Kidney epithelial cell (primary cell): ENCODE measurements around the gene EXOC6. TPM values are rescaled to one million over a fixed set of nuclear protein-coding genes. Genes with fewer than 3 reads are reported as not detected.

Experiments used
- DNase-seq: peaks from one replicate; pipeline ENCODE4 v3.0.0-alpha.2; 2010; ENCODE audit warnings: low read depth
- H3K27me3 ChIP-seq: 2 replicates; pipeline ENCODE4 v1.6.0; 2011; ENCODE audit warnings: low read length; ENCODE audit not compliant: control insufficient read depth, insufficient read depth
- H3K36me3 ChIP-seq: 2 replicates; pipeline ENCODE4 v1.5.1; 2011; ENCODE audit warnings: low read length; ENCODE audit not compliant: control insufficient read depth, insufficient read depth
- H3K4me3 ChIP-seq: 2 replicates; pipeline ENCODE4 v1.5.1; 2011; ENCODE audit warnings: low read depth, mild to moderate bottlenecking, control low read depth, low read length
- CTCF ChIP-seq: IDR thresholded peaks from 2 replicates; pipeline ENCODE4 v1.5.1; 2011; ENCODE audit warnings: mild to moderate bottlenecking, moderate library complexity, low read length, control low read depth, inconsistent platforms; ENCODE audit not compliant: insufficient read depth, poor library complexity, severe bottlenecking
- total RNA-seq: library from RNA; depleted of rRNA; stranded (reverse); fragments of >200 nt; gene quantifications from 2 replicates; pipeline ENCODE4 v1.2.3, GENCODE V29; 2015

The EXOC6 gene
- total RNA-seq, 1 donor from 2014 or later, result 10.5 TPM

- DNase-seq, result no peak
- H3K27me3 ChIP-seq, result no peaks in the 10 kb centered on the region
- TF ChIP-seq CTCF, result no peak
These were observed 68.1 kb downstream of the EXOC6 start for GRCh38 chr10:92916433-92916832.

GRCh38 chr10:92918603-92919002 lies 70.3 kb downstream of the EXOC6 start:
- H3K4me3 ChIP-seq, result no peak overlapping the region
- H3K36me3 ChIP-seq, result no peaks in the 10 kb centered on the region
- DNase-seq, result no peak
- TF ChIP-seq CTCF, result no peak
- no peaks in the 10 kb centered on the region for H3K27me3 ChIP-seq

More at GRCh38 chr10:92916433-92916832, 68.1 kb downstream of the EXOC6 start:
- H3K36me3 ChIP-seq, result no peaks in the 10 kb centered on the region
- H3K4me3 ChIP-seq, result no peak overlapping the region

GRCh38 chr10:92920866-92921265 lies 72.5 kb downstream of the EXOC6 start:
- TF ChIP-seq CTCF, result no peak
- no peaks in the 10 kb centered on the region for H3K36me3 ChIP-seq
- no peaks in the 10 kb centered on the region for H3K27me3 ChIP-seq
- no peak for DNase-seq
- H3K4me3 ChIP-seq, result no peak overlapping the region

GRCh38 chr10:92923416-92923815 lies 75.1 kb downstream of the EXOC6 start:
- Histone ChIP-seq H3K27me3 (no peaks in the 10 kb centered on the region), H3K36me3 (no peaks in the 10 kb centered on the region), H3K4me3 (no peak overlapping the region)
- DNase-seq, result no peak
- no peak for TF ChIP-seq CTCF

- no peak for TF ChIP-seq CTCF
- no peak for DNase-seq
These were observed 81.6 kb downstream of the EXOC6 start for GRCh38 chr10:92929896-92930295.

GRCh38 chr10:92931597-92931996 lies 83.3 kb downstream of the EXOC6 start:
- H3K27me3 ChIP-seq, result no peaks in the 10 kb centered on the region
- TF ChIP-seq CTCF, result no peak
- no peak for DNase-seq
- no peaks in the 10 kb centered on the region for H3K36me3 ChIP-seq
- H3K4me3 ChIP-seq, result no peak overlapping the region

More at GRCh38 chr10:92929896-92930295, 81.6 kb downstream of the EXOC6 start:
- Histone ChIP-seq H3K4me3 (no peak overlapping the region), H3K36me3 (no peaks in the 10 kb centered on the region), H3K27me3 (no peaks in the 10 kb centered on the region)
